ENCODE measurements around the gene SLC13A4.

The SLC13A4 gene

GRCh38 chr7:135736586-135737305, 8.8 kb upstream of the SLC13A4 start:
- Histone ChIP-seq H2AFZ (ENCODE audit: low read depth, low read length) (no peak overlapping the region), H3K27ac (ENCODE audit: low read length) (no peak overlapping the region), H3K79me2 (ENCODE audit: insufficient read depth, low read length) (no peaks in the 10 kb centered on the region), H3K4me2 (ENCODE audit: insufficient read depth, low read length) (no peak overlapping the region), H3K9me3 (ENCODE audit: insufficient read depth, low read length, severe bottlenecking) (no peaks in the 10 kb centered on the region), H3K4me3 (ENCODE audit: low read depth in 1 of 2, low read length in 2 of 2) (no peak overlapping the region), H3K36me3 (ENCODE audit: insufficient read depth, low read length) (no peaks in the 10 kb centered on the region), H4K20me1 (ENCODE audit: insufficient read depth, low read length) (no peaks in the 10 kb centered on the region), H3K9ac (ENCODE audit: low read depth, low read length) (no peak overlapping the region), H3K27me3 (ENCODE audit: insufficient read depth, low read length, poor library complexity) (no peaks in the 10 kb centered on the region), H3K4me1 (ENCODE audit: insufficient read depth, low read length) (no peaks in the 10 kb centered on the region)
- DNase-seq, result no peak
- no peak for TF ChIP-seq EZH2 (IDR thresholded peaks at IDR 0.05; ENCODE audit: borderline replicate concordance, low read depth, low read length, severe bottlenecking)
- TF ChIP-seq CTCF (IDR thresholded peaks at IDR 0.05; ENCODE audit: borderline replicate concordance, extremely low read depth, low read length, poor library complexity, severe bottlenecking), result no peak
- ATAC-seq (ENCODE audit: insufficient read depth, low read depth), result no peak

GRCh38 chr7:135734343-135734689, 6.3 kb upstream of the SLC13A4 start:
- Histone ChIP-seq H3K79me2 (ENCODE audit: insufficient read depth, low read length) (no peaks in the 10 kb centered on the region), H3K27me3 (ENCODE audit: insufficient read depth, low read length, poor library complexity) (no peaks in the 10 kb centered on the region), H3K4me1 (ENCODE audit: insufficient read depth, low read length) (no peaks in the 10 kb centered on the region), H3K4me3 (ENCODE audit: low read depth in 1 of 2, low read length in 2 of 2) (no peak overlapping the region), H3K27ac (ENCODE audit: low read length) (no peak overlapping the region), H3K9me3 (ENCODE audit: insufficient read depth, low read length, severe bottlenecking) (no peaks in the 10 kb centered on the region), H3K36me3 (ENCODE audit: insufficient read depth, low read length) (no peaks in the 10 kb centered on the region), H4K20me1 (ENCODE audit: insufficient read depth, low read length) (no peaks in the 10 kb centered on the region), H2AFZ (ENCODE audit: low read depth, low read length) (no peak overlapping the region), H3K4me2 (ENCODE audit: insufficient read depth, low read length) (no peak overlapping the region), H3K9ac (ENCODE audit: low read depth, low read length) (no peak overlapping the region)
- TF ChIP-seq EZH2 (IDR thresholded peaks at IDR 0.05; ENCODE audit: borderline replicate concordance, low read depth, low read length, severe bottlenecking) (no peak), CTCF (IDR thresholded peaks at IDR 0.05; ENCODE audit: borderline replicate concordance, extremely low read depth, low read length, poor library complexity, severe bottlenecking) (no peak)
- no peak for DNase-seq
- no peak for ATAC-seq (ENCODE audit: insufficient read depth, low read depth)

- no peaks in the 10 kb centered on the region for H3K36me3 ChIP-seq (ENCODE audit: insufficient read depth, low read length)
These were observed 5.8 kb upstream of the SLC13A4 start for GRCh38 chr7:135733603-135734342.

More at GRCh38 chr7:135733603-135734342, 5.8 kb upstream of the SLC13A4 start:
- DNase-seq (no peak), ATAC-seq (ENCODE audit: insufficient read depth, low read depth) (no peak)
- no peak overlapping the region for H3K4me3 ChIP-seq (ENCODE audit: low read depth in 1 of 2, low read length in 2 of 2)
- H3K79me2 ChIP-seq (ENCODE audit: insufficient read depth, low read length), result no peaks in the 10 kb centered on the region
- H3K9ac ChIP-seq (ENCODE audit: low read depth, low read length), result no peak overlapping the region
- H3K4me1 ChIP-seq (ENCODE audit: insufficient read depth, low read length), result no peaks in the 10 kb centered on the region
- no peak overlapping the region for H2AFZ ChIP-seq (ENCODE audit: low read depth, low read length)
- TF ChIP-seq EZH2 (IDR thresholded peaks at IDR 0.05; ENCODE audit: borderline replicate concordance, low read depth, low read length, severe bottlenecking) (no peak), CTCF (IDR thresholded peaks at IDR 0.05; ENCODE audit: borderline replicate concordance, extremely low read depth, low read length, poor library complexity, severe bottlenecking) (no peak)
- no peak overlapping the region for H3K27ac ChIP-seq (ENCODE audit: low read length)
- H4K20me1 ChIP-seq (ENCODE audit: insufficient read depth, low read length), result no peaks in the 10 kb centered on the region
- H3K4me2 ChIP-seq (ENCODE audit: insufficient read depth, low read length), result no peak overlapping the region
- H3K27me3 ChIP-seq (ENCODE audit: insufficient read depth, low read length, poor library complexity), result no peaks in the 10 kb centered on the region
- no peaks in the 10 kb centered on the region for H3K9me3 ChIP-seq (ENCODE audit: insufficient read depth, low read length, severe bottlenecking)

Measured in DND-41 (cell line).